NT2/D1 (cell line): ENCODE results near the gene CELF4.

Experiments
- SUZ12 ChIP-seq: IDR thresholded peaks from 2 replicates; pipeline ENCODE4 v1.6.1; 2011; ENCODE audit not compliant: insufficient read length, insufficient read depth; ENCODE audit errors: extremely low read depth
- YY1 ChIP-seq: IDR thresholded peaks from 2 replicates; pipeline ENCODE4 v1.6.1; 2011; ENCODE audit not compliant: insufficient read length, insufficient read depth
- ZNF274 ChIP-seq: IDR thresholded peaks from 2 replicates; pipeline ENCODE4 v1.6.1; 2011; ENCODE audit warnings: mild to moderate bottlenecking, low read depth, low read length

- TF ChIP-seq YY1 (no peak), SUZ12 (no peak), ZNF274 (no peak)
These were observed 5.7 kb upstream of the CELF4 start for GRCh38 chr18:37571266-37571665.
